Astrocyte of the spinal cord (primary cell): ENCODE measurements around the gene B3GNT3.

Source experiments
- DNase-seq: peaks from one replicate; pipeline ENCODE4 v3.0.0; 2011; ENCODE audit warnings: low read depth, low spot score
- H3K4me3 ChIP-seq: 2 replicates; pipeline ENCODE4 v1.5.1; 2011; ENCODE audit warnings: low read depth, mild to moderate bottlenecking, low read length, moderate library complexity
- CTCF ChIP-seq: IDR thresholded peaks from 2 replicates; pipeline ENCODE4 v1.5.1; 2012; ENCODE audit warnings: low read depth, mild to moderate bottlenecking, low read length, inconsistent platforms
- in situ Hi-C: cut with HindIII; loops from 2 replicates; pipeline ENCODE4 v1.10.0; 2017; ENCODE audit warnings: low sequenced_read_pairs

Gene B3GNT3

DNA sequence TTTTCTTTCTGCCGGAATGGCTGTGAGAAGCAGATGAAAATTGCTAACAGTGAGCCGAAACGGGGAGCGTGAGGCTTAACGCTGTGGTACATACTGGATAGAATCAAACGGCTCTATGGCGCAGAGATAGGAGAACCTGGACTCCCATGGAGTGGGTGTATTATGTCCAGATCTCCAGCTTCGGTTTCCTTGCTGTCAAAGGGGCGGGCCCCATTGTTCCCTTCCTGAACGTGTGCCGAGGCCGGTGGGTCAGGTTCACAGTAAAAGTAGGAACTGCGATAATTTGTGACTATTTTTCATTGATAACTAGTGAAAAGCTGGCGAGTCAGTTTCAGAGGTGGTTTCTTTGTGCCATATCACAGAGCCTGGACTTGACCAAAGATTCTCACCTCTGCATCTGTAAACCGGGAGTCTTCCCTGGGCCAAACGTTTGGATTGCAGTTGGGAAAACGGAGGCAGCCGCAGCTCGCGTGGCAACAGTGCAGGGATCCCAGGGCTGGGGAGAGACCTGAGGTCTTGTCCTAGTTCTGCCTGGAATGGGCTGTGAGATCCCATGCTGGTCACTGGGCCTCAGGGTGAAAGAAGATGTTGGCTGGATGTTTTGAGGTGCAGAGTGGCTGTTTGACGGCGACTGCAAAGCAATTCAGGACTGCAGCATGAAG lies 65.5 kb downstream of the B3GNT3 start:
- in situ Hi-C loops = no loop called here
- no peak for TF ChIP-seq CTCF

GRCh38 chr19:17860993-17861360 lies 66.0 kb downstream of the B3GNT3 start:
- in situ Hi-C loops = no loop called here
- TF ChIP-seq CTCF = no peak
- H3K4me3 ChIP-seq = peak overlapping the region; percentile 100
- no peak for DNase-seq

More for the DNA sequence above, 65.5 kb downstream of the B3GNT3 start:
- H3K4me3 ChIP-seq = peak overlapping the region; percentile 100
- no peak for DNase-seq

- in situ Hi-C loops = no loop called here
- H3K4me3 ChIP-seq = peak overlapping the region; percentile 100
- TF ChIP-seq CTCF = no peak
- DNase-seq = no peak
These were observed 66.8 kb downstream of the B3GNT3 start for GRCh38 chr19:17861542-17862402.

- no peak overlapping the region for H3K4me3 ChIP-seq
- in situ Hi-C loops = no loop called here
- no peak for DNase-seq
- TF ChIP-seq CTCF = no peak
These were observed 68.0 kb downstream of the B3GNT3 start for GRCh38 chr19:17862711-17863519.
